Naive B cell (primary cell): ENCODE measurements around the gene ASNSD1. TPM values are rescaled to one million over a fixed set of nuclear protein-coding genes. Genes with fewer than 3 reads are reported as not detected.
"Not testable (repeated sequence)": the region's sequence is repeated elsewhere in the genome, so short reads cannot be mapped to it uniquely, and the experiment has no call there.

ENCODE experiments used
- ATAC-seq, 2 donors: fragments of 150-1000 bp; cut with Tn5 transposase; 2 replicates each; pipeline ENCODE4 v1.10.0; 2021; ENCODE audit warnings: low read depth in 2 of 2, mild to moderate bottlenecking in 2 of 2, moderate library complexity in 2 of 2
- DNase-seq: peaks from one replicate; pipeline ENCODE4 v3.0.0; 2022
- H3K27ac Mint-ChIP-seq, 6 donors: one replicate each; pipeline ENCODE4 v1.8.0; 2020 to 2022; ENCODE audit warnings: mild to moderate bottlenecking in 6 of 6, mixed read lengths in 6 of 6, moderate library complexity in 5 of 6, inconsistent platforms in 2 of 6
- H3K27me3 Mint-ChIP-seq, 3 donors: one replicate each; pipeline ENCODE4 v1.8.0; 2021 to 2022; ENCODE audit warnings: mixed read lengths in 3 of 3, mild to moderate bottlenecking in 1 of 3
- H3K36me3 Mint-ChIP-seq, 2 donors: one replicate each; pipeline ENCODE4 v1.8.0; 2020 to 2022; ENCODE audit warnings: mixed read lengths in 2 of 2, inconsistent platforms in 1 of 2, mild to moderate bottlenecking in 1 of 2
- H3K4me1 Mint-ChIP-seq, 3 donors: one replicate each; pipeline ENCODE4 v1.8.0; 2020 to 2022; ENCODE audit warnings: mixed read lengths in 3 of 3, inconsistent platforms in 1 of 3, mild to moderate bottlenecking in 1 of 3, moderate library complexity in 1 of 3
- H3K4me3 Mint-ChIP-seq, 8 donors: one replicate each; pipeline ENCODE4 v1.8.0; 2020 to 2022; ENCODE audit warnings: mild to moderate bottlenecking in 8 of 8, mixed read lengths in 8 of 8, moderate library complexity in 8 of 8, inconsistent platforms in 2 of 8
- H3K9me3 Mint-ChIP-seq, 7 donors: one replicate each; pipeline ENCODE4 v1.8.0; 2020 to 2022; ENCODE audit warnings: mixed read lengths in 7 of 7, mild to moderate bottlenecking in 5 of 7, inconsistent platforms in 2 of 7, moderate library complexity in 1 of 7
- polyA plus RNA-seq, 6 donors: library from polyadenylated mRNA; unstranded; fragments of 300-500 nt; fragmentation: Illumina TruSeq; gene quantifications; one replicate each; pipeline ENCODE4 v1.2.3, GENCODE V29; 2021; ENCODE audit warnings: low read depth in 6 of 6

Gene ASNSD1
- polyA plus RNA-seq, 6 donors from 2014 or later: 36.5 to 52.5 (median 44.8) TPM

DNA sequence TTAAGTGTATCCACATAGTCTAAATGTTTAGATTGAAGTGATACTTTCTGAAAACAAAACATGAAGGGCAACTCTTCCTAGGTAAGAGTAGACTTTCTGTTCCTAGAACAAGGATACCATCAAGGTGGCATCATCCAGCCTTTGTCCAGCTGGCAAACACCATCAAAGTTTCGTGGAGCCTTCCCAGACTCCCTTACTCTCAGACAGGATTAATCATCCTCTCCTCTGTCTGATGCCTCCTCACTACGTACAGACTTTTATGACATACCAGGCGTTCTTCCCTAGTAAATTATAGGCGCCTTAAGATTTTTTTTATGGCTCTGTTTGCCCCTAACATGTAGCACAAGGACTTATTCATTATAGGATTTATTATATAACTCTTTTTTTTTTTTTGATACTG is 29.4 kb upstream of the ASNSD1 start:
- H3K4me1 Mint-ChIP-seq: no peaks in the 10 kb centered on the region

DNA sequence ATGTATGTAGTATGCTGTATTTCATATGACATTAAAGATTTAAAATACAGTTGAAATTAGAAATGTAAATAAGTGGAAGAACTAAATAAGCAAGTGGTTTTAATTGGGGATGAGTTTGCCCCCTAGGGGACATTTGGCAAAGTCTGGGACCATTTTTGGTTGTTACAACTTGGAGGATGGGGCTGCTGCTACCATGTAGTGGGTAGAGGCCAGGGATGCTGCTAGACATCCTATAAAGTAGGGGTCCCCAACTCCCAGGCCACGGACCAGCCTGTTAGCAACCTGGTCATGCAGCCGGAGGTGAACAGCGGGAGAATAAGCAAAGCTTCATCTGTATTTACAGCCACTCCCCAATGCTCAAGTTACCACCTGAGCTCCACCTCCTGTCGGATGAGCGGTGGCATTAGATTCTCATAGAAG is 27.9 kb upstream of the ASNSD1 start:
- Mint-ChIP-seq H3K27me3 (peaks cover 0 to 9% (median 5%) of the 10 kb centered on the region in 3 donors), H3K27ac (no peak overlapping the region), H3K9me3 (no peaks in the 10 kb centered on the region), H3K4me3 (no peak overlapping the region), H3K36me3 (no peaks in the 10 kb centered on the region), H3K4me1 (no peaks in the 10 kb centered on the region)
- ATAC-seq (no peak), DNase-seq (no peak)

More for the DNA sequence above, 29.4 kb upstream of the ASNSD1 start:
- no peak overlapping the region for H3K4me3 Mint-ChIP-seq
- no peak for ATAC-seq
- H3K27ac Mint-ChIP-seq: no peak overlapping the region
- H3K9me3 Mint-ChIP-seq: no peaks in the 10 kb centered on the region
- peaks cover 0 to 9% (median 5%) of the 10 kb centered on the region in 3 donors for H3K27me3 Mint-ChIP-seq
- DNase-seq: no peak
- H3K36me3 Mint-ChIP-seq: no peaks in the 10 kb centered on the region

DNA sequence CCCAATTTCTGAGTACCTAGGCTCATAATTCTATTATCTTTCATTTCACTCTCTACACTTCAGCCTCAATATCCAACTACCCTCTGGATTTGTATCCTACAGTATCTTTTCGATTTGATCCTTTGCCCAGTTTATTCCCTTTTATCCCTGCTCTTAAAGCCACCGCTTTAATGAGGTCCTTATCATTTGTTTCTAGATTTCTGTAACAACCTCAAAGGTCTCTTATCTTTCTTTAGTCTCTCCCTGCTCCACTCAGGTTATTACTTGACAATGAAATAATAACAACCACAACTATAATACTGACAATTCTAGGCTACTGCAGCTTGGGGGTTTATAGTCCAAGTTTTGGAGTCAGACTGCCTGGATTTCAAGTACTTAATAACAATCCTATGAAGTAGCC is 25.9 kb upstream of the ASNSD1 start:
- DNase-seq: no peak
- Mint-ChIP-seq H3K4me3 (no peak overlapping the region), H3K36me3 (no peaks in the 10 kb centered on the region), H3K27me3 (no peaks in the 10 kb centered on the region), H3K27ac (no peak overlapping the region), H3K4me1 (no peaks in the 10 kb centered on the region), H3K9me3 (no peaks in the 10 kb centered on the region)
- no peak for ATAC-seq

DNA sequence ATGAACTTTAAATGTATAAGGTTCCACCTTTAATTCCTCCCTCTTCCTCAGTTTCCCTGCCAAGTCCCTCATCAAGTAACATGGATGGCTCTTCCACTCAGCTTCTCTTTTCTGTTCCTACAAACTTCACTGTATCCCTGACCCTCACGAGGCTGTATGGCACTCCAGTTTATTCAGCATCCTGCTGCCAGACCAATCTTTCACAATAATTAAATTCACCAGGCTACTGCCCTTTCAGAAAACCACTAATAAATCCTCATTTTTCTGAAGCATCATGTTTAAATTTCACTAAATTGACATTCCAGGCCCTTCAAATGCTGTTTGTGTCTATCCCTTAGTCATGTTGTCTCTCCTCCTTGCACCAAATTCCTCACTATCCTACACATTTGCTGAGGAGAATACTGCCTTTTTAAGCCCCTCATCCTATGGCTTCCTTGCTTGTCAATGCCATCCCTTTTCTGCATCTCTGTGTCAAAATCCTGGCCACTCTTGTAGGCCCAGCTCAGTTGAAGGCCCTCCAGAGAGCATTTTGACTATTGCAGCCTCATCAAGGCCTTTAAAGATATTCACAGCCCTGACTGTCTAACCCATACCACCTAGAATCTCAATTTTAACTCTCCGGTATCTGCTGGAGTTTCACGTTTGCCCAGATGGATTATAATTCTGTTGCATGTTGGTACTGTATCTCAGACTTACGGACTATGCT is 22.8 kb upstream of the ASNSD1 start:
- no peaks in the 10 kb centered on the region for H3K9me3 Mint-ChIP-seq
- H3K36me3 Mint-ChIP-seq: no peaks in the 10 kb centered on the region
- DNase-seq (no peak), ATAC-seq (no peak)
- no peaks in the 10 kb centered on the region for H3K4me1 Mint-ChIP-seq
- no peak overlapping the region for H3K4me3 Mint-ChIP-seq
- H3K27ac Mint-ChIP-seq: no peak overlapping the region
- no peaks in the 10 kb centered on the region for H3K27me3 Mint-ChIP-seq

GRCh38 chr2:189639007-189639609 is 22.2 kb upstream of the ASNSD1 start:
- no peak for DNase-seq
- Mint-ChIP-seq H3K9me3 (no peaks in the 10 kb centered on the region), H3K4me1 (no peaks in the 10 kb centered on the region), H3K4me3 (no peak overlapping the region), H3K27ac (no peak overlapping the region), H3K27me3 (no peaks in the 10 kb centered on the region), H3K36me3 (no peaks in the 10 kb centered on the region)
- ATAC-seq: no peak

GRCh38 chr2:189641002-189641401 is 20.3 kb upstream of the ASNSD1 start:
- Mint-ChIP-seq H3K4me3 (no peak overlapping the region), H3K36me3 (no peaks in the 10 kb centered on the region), H3K27me3 (no peaks in the 10 kb centered on the region), H3K27ac (no peak overlapping the region), H3K4me1 (no peaks in the 10 kb centered on the region), H3K9me3 (no peaks in the 10 kb centered on the region)
- DNase-seq (no peak), ATAC-seq (no peak)

DNA sequence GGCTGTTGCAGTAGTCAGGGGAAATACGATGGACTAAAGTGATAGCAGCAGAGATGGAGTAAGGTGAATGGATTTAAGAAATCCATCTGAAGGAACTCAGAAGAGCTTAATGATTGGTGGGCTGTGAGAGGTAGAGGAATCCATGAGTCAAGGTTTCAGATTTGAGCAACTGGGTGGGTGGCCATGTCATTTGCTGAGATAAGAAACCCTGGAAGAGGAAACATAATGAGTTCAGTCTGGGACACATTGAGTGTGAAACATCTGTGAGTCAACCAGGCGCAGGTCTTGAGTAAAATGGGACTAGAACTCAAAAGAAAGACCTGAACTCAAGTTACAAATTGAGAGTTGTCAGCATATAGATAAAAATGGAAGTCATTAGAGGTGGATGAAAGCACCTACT is 19.7 kb upstream of the ASNSD1 start:
- H3K4me1 Mint-ChIP-seq: no peaks in the 10 kb centered on the region
- H3K27ac Mint-ChIP-seq: no peak overlapping the region
- no peak overlapping the region for H3K4me3 Mint-ChIP-seq
- no peak for ATAC-seq
- no peaks in the 10 kb centered on the region for H3K27me3 Mint-ChIP-seq
- H3K36me3 Mint-ChIP-seq: no peaks in the 10 kb centered on the region
- no peaks in the 10 kb centered on the region for H3K9me3 Mint-ChIP-seq
- no peak for DNase-seq

DNA sequence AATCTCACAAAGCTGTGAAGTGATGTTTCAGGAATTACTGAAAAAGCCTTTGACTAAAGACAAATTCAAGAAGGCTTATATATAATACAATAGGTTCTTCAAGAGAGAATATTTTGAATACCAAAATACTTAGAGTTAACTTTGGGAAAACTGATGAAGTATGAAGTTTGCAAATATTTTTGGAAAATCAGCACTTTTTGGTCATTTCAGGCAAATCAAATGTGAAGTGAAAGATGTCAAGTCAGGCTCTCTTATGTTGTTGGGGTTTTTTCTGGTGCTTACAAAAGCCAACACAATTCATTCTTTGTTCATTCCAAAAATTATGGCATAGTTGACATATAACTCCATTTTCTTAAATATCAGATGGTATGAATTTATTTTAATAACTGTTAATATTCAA is 14.7 kb upstream of the ASNSD1 start:
- DNase-seq (no peak), ATAC-seq (no peak)
- peaks cover 0 to 2% (median 0%) of the 10 kb centered on the region in 7 donors for H3K9me3 Mint-ChIP-seq
- no peak overlapping the region for H3K4me3 Mint-ChIP-seq
- no peaks in the 10 kb centered on the region for H3K27me3 Mint-ChIP-seq
- no peaks in the 10 kb centered on the region for H3K36me3 Mint-ChIP-seq
- H3K4me1 Mint-ChIP-seq: no peaks in the 10 kb centered on the region
- H3K27ac Mint-ChIP-seq: no peak overlapping the region

DNA sequence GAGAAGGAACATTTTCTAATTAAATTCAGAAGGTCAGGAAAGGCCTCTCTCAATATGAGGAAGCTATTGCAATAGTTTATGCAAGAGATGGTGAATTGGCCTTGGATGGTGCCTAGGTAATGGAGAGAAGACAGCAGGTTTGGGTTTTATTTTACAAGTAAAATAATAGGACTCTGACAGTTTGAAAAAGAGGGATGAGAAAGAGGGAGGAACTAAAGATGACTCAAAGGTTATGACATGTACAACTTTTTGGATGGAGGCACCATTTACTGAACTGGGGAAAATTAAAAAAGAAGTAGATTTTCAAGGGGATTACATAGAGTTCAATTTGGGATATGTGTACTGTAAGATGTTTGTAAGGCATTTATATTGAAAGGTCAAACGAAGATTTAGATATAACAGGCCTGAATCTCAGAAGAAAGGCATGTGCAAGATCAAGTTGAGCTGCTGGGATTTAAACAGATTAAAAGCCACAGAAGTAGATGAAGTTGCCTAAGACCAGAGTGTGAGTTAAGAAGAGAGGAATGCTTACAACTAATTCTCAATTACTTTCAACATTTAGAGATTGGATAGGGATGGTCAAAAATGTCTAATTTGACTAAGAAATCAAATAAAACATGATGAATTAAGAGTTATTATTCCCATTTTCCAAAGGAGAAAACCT is 12.3 kb upstream of the ASNSD1 start:
- H3K27ac Mint-ChIP-seq: no peak overlapping the region
- no peaks in the 10 kb centered on the region for H3K36me3 Mint-ChIP-seq
- ATAC-seq: no peak
- H3K9me3 Mint-ChIP-seq: peaks cover 0 to 8% (median 0%) of the 10 kb centered on the region in 7 donors
- DNase-seq: no peak
- H3K4me1 Mint-ChIP-seq: no peaks in the 10 kb centered on the region
- no peaks in the 10 kb centered on the region for H3K27me3 Mint-ChIP-seq
- H3K4me3 Mint-ChIP-seq: no peak overlapping the region

DNA sequence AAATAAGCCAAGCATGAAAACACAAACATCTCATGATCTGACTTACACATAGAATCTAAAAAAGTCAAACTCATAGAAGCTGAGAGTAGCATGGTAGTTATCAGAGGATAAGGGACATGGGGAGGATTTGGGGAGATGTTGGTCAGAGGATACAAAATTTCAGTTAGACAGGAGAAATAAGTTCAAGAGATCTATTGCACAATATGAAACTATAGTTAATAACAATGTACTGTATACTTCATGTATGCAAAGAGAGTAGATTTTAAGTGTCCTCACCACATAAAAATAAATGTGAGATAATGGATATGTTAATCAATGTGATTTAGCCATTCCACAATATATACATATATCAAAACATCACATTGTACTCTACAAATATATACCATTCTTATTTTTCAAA is 10.0 kb upstream of the ASNSD1 start:
- no peak for DNase-seq
- Mint-ChIP-seq H3K27ac (no peak overlapping the region), H3K4me3 (no peak overlapping the region), H3K4me1 (no peaks in the 10 kb centered on the region), H3K36me3 (no peaks in the 10 kb centered on the region), H3K9me3 (peaks cover 0 to 8% (median 0%) of the 10 kb centered on the region in 7 donors), H3K27me3 (no peaks in the 10 kb centered on the region)
- ATAC-seq: no peak

- H3K9me3 Mint-ChIP-seq, H3K36me3 Mint-ChIP-seq, H3K4me1 Mint-ChIP-seq, DNase-seq, H3K27me3 Mint-ChIP-seq, ATAC-seq, H3K27ac Mint-ChIP-seq, H3K4me3 Mint-ChIP-seq: not testable (repeated sequence)
Measured at GRCh38 chr2:189653464-189653863, 7.8 kb upstream of the ASNSD1 start.

DNA sequence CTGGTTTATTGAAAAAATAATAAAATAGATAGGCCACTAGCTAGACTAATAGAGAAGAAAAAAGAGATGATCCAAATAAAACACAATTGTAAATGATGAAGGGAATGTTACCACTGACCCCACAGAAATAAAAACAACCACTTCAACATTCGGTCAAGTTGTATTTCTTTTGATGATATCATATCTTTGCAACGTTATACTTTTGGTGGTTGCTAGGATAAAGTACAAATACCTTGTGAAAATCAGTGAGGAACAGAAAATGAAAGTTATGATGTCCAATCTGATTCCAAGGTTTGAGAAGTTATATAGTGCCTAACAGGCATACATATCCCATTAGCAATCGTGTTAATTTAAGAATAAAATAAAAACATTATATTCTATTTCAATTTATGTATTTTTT is 6.6 kb upstream of the ASNSD1 start:
- peaks cover 0 to 8% (median 0%) of the 10 kb centered on the region in 3 donors for H3K4me1 Mint-ChIP-seq
- no peak for ATAC-seq

DNA sequence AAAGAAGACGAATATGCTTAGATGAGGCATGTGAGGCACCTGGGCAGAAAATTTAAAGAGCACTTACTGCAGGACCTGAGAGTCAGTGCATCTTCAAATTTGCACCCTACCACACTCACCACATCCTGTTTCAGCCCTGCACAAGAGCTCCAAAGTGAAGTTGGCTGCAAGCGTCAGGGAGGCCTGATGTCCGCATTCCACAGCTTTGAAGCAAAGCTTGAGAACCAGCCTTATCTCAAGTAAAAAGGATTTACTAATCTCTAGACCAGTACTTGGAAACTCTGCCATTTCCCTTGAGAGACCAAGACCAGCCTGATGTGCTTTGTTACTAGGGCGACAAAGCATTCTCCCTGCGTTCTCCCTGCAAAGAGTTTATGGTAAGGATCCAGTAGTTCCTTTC is 3.4 kb upstream of the ASNSD1 start:
- no peaks in the 10 kb centered on the region for H3K9me3 Mint-ChIP-seq
- no peak for DNase-seq

More for the DNA sequence above, 6.6 kb upstream of the ASNSD1 start:
- Mint-ChIP-seq H3K4me3 (no peak overlapping the region), H3K27me3 (no peaks in the 10 kb centered on the region), H3K9me3 (peaks cover 0 to 8% (median 0%) of the 10 kb centered on the region in 7 donors), H3K36me3 (no peaks in the 10 kb centered on the region), H3K27ac (no peak overlapping the region)
- DNase-seq: no peak

More for the DNA sequence above, 3.4 kb upstream of the ASNSD1 start:
- no peaks in the 10 kb centered on the region for H3K27me3 Mint-ChIP-seq
- peak overlapping the region in 1 of 6 donors; percentile 56 for H3K27ac Mint-ChIP-seq
- no peak overlapping the region for H3K4me3 Mint-ChIP-seq
- peaks cover 0 to 8% (median 0%) of the 10 kb centered on the region in 3 donors for H3K4me1 Mint-ChIP-seq
- ATAC-seq: no peak
- H3K36me3 Mint-ChIP-seq: no peaks in the 10 kb centered on the region
